Measurements from ENCODE around the gene KHDC1. TPM values are rescaled to one million over a fixed set of nuclear protein-coding genes. Genes with fewer than 3 reads are reported as not detected.
A peak's percentile ranks its signal among the peaks of the same experiment; 100 is the strongest.

KHDC1 gene
- total and polyA plus RNA-seq, 2 of the 4 experiments (the other 2 are of a cell fraction): 1.6 to 5.5 TPM

DNA sequence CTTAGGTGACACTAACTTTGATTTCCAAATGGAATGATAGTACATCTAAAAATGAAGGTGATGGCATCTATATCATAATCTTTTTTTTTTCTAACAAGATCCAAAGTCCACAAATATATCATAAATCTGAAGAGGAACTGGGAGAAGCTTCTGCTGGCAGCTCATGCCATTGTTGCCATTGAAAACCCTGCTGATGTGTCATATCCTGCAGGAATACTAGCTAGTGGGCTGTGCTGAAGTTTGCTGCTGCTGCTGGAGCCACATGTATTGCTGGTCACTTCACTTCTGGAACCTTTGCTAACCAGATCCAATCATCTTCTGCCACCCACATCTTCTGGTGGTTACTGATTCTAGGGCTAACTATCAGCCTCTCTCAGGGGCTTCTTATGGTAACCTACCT, 27.4 kb upstream of the KHDC1 start:
- Histone ChIP-seq H3K4me2 (ENCODE audit: low read depth, low read length) (no peak overlapping the region), H3K9me1 (ENCODE audit: insufficient read depth, low read length) (peaks cover 11% of the 10 kb centered on the region), H3K23ac (ENCODE audit: low read depth, low read length) (no peak overlapping the region), H2BK5ac (ENCODE audit: low read depth, low read length, poor library complexity, severe bottlenecking) (no peak overlapping the region), H4K20me1 (ENCODE audit: insufficient read depth, low read length) (0 out of 2 replicates have a peak, but pooled peaks cover 2% of the 10 kb centered on the region), H3K4me3 (ENCODE audit: insufficient read depth, low read depth, low read length) (no peak overlapping the region), H3K79me1 (ENCODE audit: low read depth in 1 of 2, low read length in 2 of 2) (peaks cover 0 to 19% of the 10 kb centered on the region in 2 experiments; a peak in 1 of 4 replicates), H2BK15ac (ENCODE audit: low read depth, low read length) (no peak overlapping the region), H3K27me3 (ENCODE audit: control insufficient read depth, insufficient read depth, low read length) (no peaks in the 10 kb centered on the region), H2BK120ac (ENCODE audit: low read depth, low read length) (no peak overlapping the region), H3K18ac (ENCODE audit: low read depth, low read length) (no peak overlapping the region), H3K14ac (replicated peaks; ENCODE audit: low read depth, low read length) (0 out of 2 replicates have a peak overlapping the region, but pooled peaks have one; percentile 64), H3K56ac (ENCODE audit: extremely low read depth, insufficient read depth, low read length) (no peak overlapping the region), H3K36me3 (ENCODE audit: control insufficient read depth, insufficient read depth, low read length) (no peaks in the 10 kb centered on the region; the same call in none of the 2 replicates), H3K4ac (ENCODE audit: low read depth, low read length) (no peak overlapping the region), H4K5ac (ENCODE audit: low read depth, low read length) (no peak overlapping the region), H3K4me1 (ENCODE audit: control insufficient read depth, insufficient read depth, low read length) (peaks cover 3% of the 10 kb centered on the region), H3K9ac (ENCODE audit: low read depth, low read length) (no peak overlapping the region), H2AFZ (replicated peaks; ENCODE audit: low read length, poor library complexity) (no peak overlapping the region), H3K27ac (ENCODE audit: insufficient read depth, low read length) (no peak overlapping the region), H2AK5ac (ENCODE audit: low read depth, low read length) (no peak overlapping the region), H3K9me3 (ENCODE audit: control insufficient read depth, insufficient read depth, low read length) (no peaks in the 10 kb centered on the region), H2BK20ac (ENCODE audit: low read depth, low read length) (no peak overlapping the region), H4K8ac (ENCODE audit: low read depth in 2 of 2, low read length in 2 of 2) (no peak overlapping the region), H4K91ac (ENCODE audit: insufficient read depth, low read depth, low read length) (no peak overlapping the region), H2AK9ac (replicated peaks; ENCODE audit: low read depth, low read length, poor library complexity) (peak overlapping the region; percentile 7)
- dilution Hi-C loops (cut with HindIII; ENCODE audit: low sequenced_read_pairs, unreplicated experiment) (no loop called here), intact Hi-C loops (cut with micrococcal nuclease) (no loop called here), in situ Hi-C loops (cut with MboI; ENCODE audit: low sequenced_read_pairs) (loop anchor here (25.0 kb wide), 1 partner anchor 322 kb away; no protein-coding TSS in a partner anchor)
- CTCF ChIA-PET: interaction anchor here (1.2 kb wide), 1 partner anchor 19 kb away, joined by 6 read pairs; no protein-coding TSS in a partner anchor
- ATAC-seq (ENCODE audit: low read depth) (peak; percentile 65; the same call in 1 of the 2 replicates), DNase-seq (peak; percentile 58)
- TF ChIP-seq FOS (IDR thresholded peaks at IDR 0.05; ENCODE audit: low read depth, low read length): no peak
- POLR2A ChIA-PET (ENCODE audit: unreplicated experiment): no interaction called here
- BruUV-seq (replicated peaks): no TSS peak
